K562 (cell line): ENCODE measurements around the gene SRP9. TPM values are rescaled to one million over a fixed set of nuclear protein-coding genes. Genes with fewer than 3 reads are reported as not detected.
A peak's percentile ranks its signal among the peaks of the same experiment; 100 is the strongest.
"Not testable (repeated sequence)": the region's sequence is repeated elsewhere in the genome, so short reads cannot be mapped to it uniquely, and the experiment has no call there.

Source experiments
- ATAC-seq: fragments of 200-7000 bp; cut with Tn5 transposase; 3 replicates; pipeline ENCODE4 v1.9.1; 2020; ENCODE audit warnings: moderate library complexity
- BruUV-seq: library from RNA; stranded (reverse); fragments of 400-500 nt; replicated peaks from 2 replicates; lab custom pipeline; 2021; lab: Mats Ljungman, UMichigan
- CTCF ChIA-PET: fragments of 300-600 bp; formaldehyde crosslinking; extraction: SDS; loops from one replicate; lab custom pipeline; 2021; ENCODE audit warnings: low intra/inter-chr PET ratio; lab: Yijun Ruan, JAX
- POLR2A ChIA-PET: fragments of 300-600, 350-650 bp; sonication (Branson Sonifier 250); formaldehyde crosslinking; extraction: SDS; loops from one replicate; lab custom pipeline; 2021; ENCODE audit warnings: antibody characterized with exemption, inconsistent platforms; lab: Yijun Ruan, JAX
- DNase-seq, 4 experiments: peaks; one replicate each; pipeline versions ENCODE4 v3.0.0 to v3.0.0-alpha.2; 2011 to 2018; ENCODE audit warnings: low spot score in 3 of 4, mixed read lengths in 3 of 4; ENCODE audit errors: extremely low read depth in 1 of 4
- FAIRE-seq: peaks from 2 replicates; lab custom pipeline; 2011; peaks lifted over from hg19 to GRCh38; lab: Jason Lieb, UNC
- H2AFZ ChIP-seq: 2 replicates; pipeline ENCODE4 v1.6.0; 2011; ENCODE audit warnings: low read depth, low read length, control low read depth, inconsistent platforms
- H3K27ac ChIP-seq: fragments of 200-600 bp; 3 replicates; pipeline ENCODE4 v1.8.0; 2011; ENCODE audit warnings: low read depth, mild to moderate bottlenecking, control low read depth, inconsistent platforms, low read length, moderate library complexity, mixed read lengths; ENCODE audit errors: extremely low read depth
- H3K27me3 ChIP-seq, 2 experiments: fragments of 300-600 bp in 1 of 2; 2 replicates in 1 of 2; 3 replicates in 1 of 2; pipeline versions ENCODE4 v1.6.0 to v1.8.0; 2011; ENCODE audit warnings: inconsistent platforms in 2 of 2, low read length in 2 of 2, mild to moderate bottlenecking in 1 of 2, mixed read lengths in 1 of 2, moderate library complexity in 1 of 2; ENCODE audit not compliant: control insufficient read depth in 2 of 2, insufficient read depth in 2 of 2
- H3K36me3 ChIP-seq: fragments of 300-600 bp; 3 replicates; pipeline ENCODE4 v1.8.0; 2011; ENCODE audit warnings: mild to moderate bottlenecking, low read length, inconsistent platforms; ENCODE audit not compliant: control insufficient read depth, insufficient read depth
- H3K4me1 ChIP-seq, 2 experiments: fragments of 200-600 bp in 1 of 2; replicated peaks in 1 of 2; 2 replicates in 1 of 2; 3 replicates in 1 of 2; pipeline versions ENCODE4 v1.5.1 to v1.8.0; 2011; ENCODE audit warnings: inconsistent platforms in 2 of 2, low read length in 2 of 2, mild to moderate bottlenecking in 1 of 2, mixed read lengths in 1 of 2, moderate library complexity in 1 of 2; ENCODE audit not compliant: control insufficient read depth in 2 of 2, insufficient read depth in 2 of 2
- H3K4me2 ChIP-seq: 2 replicates; pipeline ENCODE4 v1.6.1; 2011; ENCODE audit warnings: low read length, control low read depth, inconsistent platforms, mixed read lengths; ENCODE audit not compliant: insufficient read depth
- H3K4me3 ChIP-seq: fragments of 200-600 bp; sonication (generic), shearing (Covaris generic); 2 replicates; pipeline ENCODE4 v1.5.1; 2016; ENCODE audit warnings: control low read depth, inconsistent platforms
- H3K79me2 ChIP-seq: fragments of 200-600 bp; 3 replicates; pipeline ENCODE4 v1.8.0; 2011; ENCODE audit warnings: low read length, inconsistent platforms; ENCODE audit not compliant: control insufficient read depth, insufficient read depth
- H3K9ac ChIP-seq, 2 experiments: 2 replicates each; pipeline versions ENCODE4 v1.6.0 to v1.6.1; 2011; ENCODE audit warnings: low read depth in 2 of 2, low read length in 2 of 2, control low read depth in 1 of 2, inconsistent platforms in 1 of 2, mild to moderate bottlenecking in 1 of 2, mixed read lengths in 1 of 2; ENCODE audit not compliant: insufficient read depth in 1 of 2
- H3K9me1 ChIP-seq: one replicate; pipeline ENCODE4 v1.6.0; 2011; ENCODE audit warnings: inconsistent platforms, mild to moderate bottlenecking, low read length, moderate library complexity; ENCODE audit not compliant: control insufficient read depth, insufficient read depth
- H3K9me3 ChIP-seq: replicated peaks from 2 replicates; pipeline ENCODE4 v1.5.1; 2011; ENCODE audit warnings: low read depth, low read length, inconsistent platforms; ENCODE audit not compliant: control insufficient read depth, insufficient read depth
- H4K20me1 ChIP-seq: replicated peaks from 2 replicates; pipeline ENCODE4 v1.6.1; 2011; ENCODE audit warnings: low read length, inconsistent platforms, mixed read lengths; ENCODE audit not compliant: control insufficient read depth, insufficient read depth
- BRCA1 ChIP-seq, 2 experiments: fragments of 450-650 bp in 1 of 2; sonication (generic) in 1 of 2; formaldehyde crosslinking in 1 of 2; IDR thresholded peaks; 2 replicates each; pipeline versions ENCODE4 v1.5.0 to v1.6.1; 2017 to 2020; ENCODE audit warnings: mild to moderate bottlenecking in 1 of 2, missing genetic modification reagents in 1 of 2
- NFIC ChIP-seq: fragments of 450-650 bp; IDR thresholded peaks from 2 replicates; pipeline ENCODE4 v1.6.1; 2017; ENCODE audit warnings: mild to moderate bottlenecking, inconsistent platforms
- WGBS: fragments of 100-300 bp; shearing (Covaris generic); methylation state at CpG from one replicate; pipeline ENCODE4 v1.1.6; 2016; ENCODE audit warnings: low coverage, mixed read lengths; ENCODE audit not compliant: insufficient coverage; ENCODE audit errors: missing lambda C conversion rate; 5-methylcytosine and 5-hydroxymethylcytosine counted together
- in situ Hi-C: fragments of 300-500 bp; cut with MboI; formaldehyde crosslinking; loops from 4 replicates; pipeline ENCODE4 v1.15.0; 2018; ENCODE audit warnings: inconsistent platforms, mixed read lengths
- intact Hi-C: fragments of 100-400 bp; cut with micrococcal nuclease; formaldehyde crosslinking; loops from 2 replicates; pipeline ENCODE4 v1.14.2; 2022
- polyA plus RNA-seq, 8 experiments: library from polyadenylated mRNA; depleted of rRNA in 4 of 8; stranded (reverse) in 5 of 8; unstranded in 3 of 8; fragments of >200 nt; fragmentation: Nextera tagmentation in 2 of 8; fragmentation: Illumina TruSeq in 1 of 8; extraction: Ambion mirVana in 2 of 8; extraction: Trizol in 1 of 8; gene quantifications; 2 replicates each; pipeline versions ENCODE4 v1.2.1 to v1.2.3, GENCODE V29; 2011 to 2014; ENCODE audit warnings: inconsistent platforms in 1 of 8, missing spikeins in 1 of 8
- total RNA-seq, 7 experiments: library from RNA; depleted of rRNA in 6 of 7; stranded (reverse); fragments of >200 nt in 6 of 7; fragmentation: Illumina TruSeq in 2 of 7; extraction: Trizol in 2 of 7; gene quantifications; 2 replicates each; pipeline versions ENCODE4 v1.2.1 to v1.2.3, GENCODE V29; 2011 to 2021; ENCODE audit warnings: low replicate concordance in 1 of 7

The SRP9 gene
- total and polyA plus RNA-seq, 9 of the 15 experiments (the other 6 are each of a cell fraction or from before 2014, with no cell fraction given), result 273 to 1,892 (median 668) TPM

DNA sequence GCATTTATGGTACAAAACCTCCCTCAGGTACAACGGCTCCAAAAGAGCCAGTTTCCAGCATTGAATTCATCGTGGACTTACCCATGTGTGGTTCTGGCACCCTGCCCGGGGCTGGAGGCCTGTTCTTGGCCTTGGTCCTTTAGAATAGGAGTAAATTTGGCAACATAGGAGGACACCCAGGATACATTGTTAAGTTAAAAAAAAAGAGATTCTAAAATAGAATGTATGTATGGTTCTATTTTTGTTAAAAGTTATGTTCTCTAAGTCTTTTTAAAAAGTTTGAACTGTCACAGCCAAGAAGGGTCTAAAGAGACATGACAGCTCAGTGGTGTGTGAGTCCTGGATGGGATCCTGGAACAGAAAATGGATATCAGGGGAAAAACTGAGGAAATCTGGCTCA is 58.2 kb downstream of the SRP9 start:
- H2AFZ ChIP-seq, result no peak overlapping the region
- H3K9ac ChIP-seq, result no peak overlapping the region
- H3K36me3 ChIP-seq, result 0 out of 3 replicates have a peak, but pooled peaks cover 2% of the 10 kb centered on the region
- in situ Hi-C loops (no loop called here), intact Hi-C loops (no loop called here)
- no peak overlapping the region for H3K4me3 ChIP-seq
- H3K27ac ChIP-seq, result no peak overlapping the region
- no peak overlapping the region for H3K4me2 ChIP-seq
- H4K20me1 ChIP-seq, result no peaks in the 10 kb centered on the region
- no peaks in the 10 kb centered on the region for H3K9me3 ChIP-seq
- POLR2A ChIA-PET, result interaction anchor here (1.1 kb wide), 1 partner anchor 22 kb away, joined by 3 read pairs; no protein-coding TSS in a partner anchor
- no peaks in the 10 kb centered on the region for H3K9me1 ChIP-seq
- H3K79me2 ChIP-seq, result no peaks in the 10 kb centered on the region
- H3K27me3 ChIP-seq, result no peaks in the 10 kb centered on the region
- peaks cover 0 to 2% of the 10 kb centered on the region in 2 experiments; a peak in 1 of 5 replicates for H3K4me1 ChIP-seq
- DNase-seq, result no peak
- FAIRE-seq, result no peak
- 48% methylated on average over 3 of the region's 3 CpGs for WGBS
- no TSS peak for BruUV-seq
- ATAC-seq, result no peak
- TF ChIP-seq NFIC (peak; percentile 33; the same call in 1 of the 2 replicates), BRCA1 (IDR thresholded peaks at IDR 0.05) (no peak), BRCA1 (CRISPR knock-in tag; IDR thresholded peaks at IDR 0.05) (no peak)
- CTCF ChIA-PET, result no interaction called here

DNA sequence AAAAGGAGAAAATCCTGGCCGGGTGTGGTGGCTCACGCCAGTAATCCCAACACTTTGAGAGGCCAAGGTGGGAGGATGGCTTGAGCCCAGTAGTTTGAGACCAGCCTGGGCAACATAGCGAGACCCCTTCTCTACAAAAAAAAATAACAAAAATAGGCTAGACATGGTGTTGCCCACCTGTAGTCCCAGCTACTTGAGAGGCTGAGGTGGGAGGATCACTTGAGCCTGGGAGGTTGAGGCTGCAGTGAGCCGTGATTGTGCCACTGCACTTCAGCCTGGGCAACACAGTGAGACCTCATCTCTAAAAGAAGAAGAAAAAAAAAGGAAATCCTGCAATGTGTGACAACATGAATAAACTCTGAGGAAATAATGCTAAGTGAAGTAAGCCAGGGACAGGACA is 58.7 kb downstream of the SRP9 start:
- BruUV-seq, CTCF ChIA-PET, H3K27ac ChIP-seq, DNase-seq, ATAC-seq, H3K36me3 ChIP-seq, H4K20me1 ChIP-seq, intact Hi-C loops, H3K4me1 ChIP-seq, FAIRE-seq, H3K4me3 ChIP-seq, H3K27me3 ChIP-seq, in situ Hi-C loops, H3K9ac ChIP-seq, H3K9me1 ChIP-seq, H2AFZ ChIP-seq, H3K9me3 ChIP-seq, H3K79me2 ChIP-seq, H3K4me2 ChIP-seq: not testable (repeated sequence)
- POLR2A ChIA-PET, result interaction anchor here (1.1 kb wide), 1 partner anchor 23 kb away, joined by 3 read pairs; no protein-coding TSS in a partner anchor
- WGBS, result 63% methylated on average over 4 of the region's 4 CpGs
